GM19240 (cell line): ENCODE data around the gene CAPN9.

ENCODE experiments used
- DNase-seq: peaks from one replicate; pipeline ENCODE4 v3.0.0; 2011; ENCODE audit warnings: low spot score; ENCODE audit not compliant: insufficient read length

Gene CAPN9

DNA sequence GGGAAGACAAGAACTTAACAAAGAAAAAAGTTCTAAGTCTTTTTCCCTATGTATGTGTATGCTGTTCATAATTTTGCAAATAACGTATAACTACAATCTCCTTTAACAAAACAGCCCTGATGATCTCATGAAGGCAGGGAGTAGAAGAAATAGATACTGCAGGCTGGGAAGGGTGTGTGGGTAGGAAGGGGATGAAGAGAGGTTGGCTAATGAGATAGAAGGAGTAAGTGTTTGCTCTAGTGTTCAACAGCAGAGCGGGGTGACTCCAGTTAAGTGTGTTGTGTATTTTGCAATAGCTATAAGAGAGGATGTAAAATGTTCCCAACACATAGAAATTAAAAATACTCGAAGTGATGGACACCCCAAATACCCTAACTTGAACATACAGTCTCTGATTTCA is 101.0 kb downstream of the CAPN9 start:
- no peak for DNase-seq

DNA sequence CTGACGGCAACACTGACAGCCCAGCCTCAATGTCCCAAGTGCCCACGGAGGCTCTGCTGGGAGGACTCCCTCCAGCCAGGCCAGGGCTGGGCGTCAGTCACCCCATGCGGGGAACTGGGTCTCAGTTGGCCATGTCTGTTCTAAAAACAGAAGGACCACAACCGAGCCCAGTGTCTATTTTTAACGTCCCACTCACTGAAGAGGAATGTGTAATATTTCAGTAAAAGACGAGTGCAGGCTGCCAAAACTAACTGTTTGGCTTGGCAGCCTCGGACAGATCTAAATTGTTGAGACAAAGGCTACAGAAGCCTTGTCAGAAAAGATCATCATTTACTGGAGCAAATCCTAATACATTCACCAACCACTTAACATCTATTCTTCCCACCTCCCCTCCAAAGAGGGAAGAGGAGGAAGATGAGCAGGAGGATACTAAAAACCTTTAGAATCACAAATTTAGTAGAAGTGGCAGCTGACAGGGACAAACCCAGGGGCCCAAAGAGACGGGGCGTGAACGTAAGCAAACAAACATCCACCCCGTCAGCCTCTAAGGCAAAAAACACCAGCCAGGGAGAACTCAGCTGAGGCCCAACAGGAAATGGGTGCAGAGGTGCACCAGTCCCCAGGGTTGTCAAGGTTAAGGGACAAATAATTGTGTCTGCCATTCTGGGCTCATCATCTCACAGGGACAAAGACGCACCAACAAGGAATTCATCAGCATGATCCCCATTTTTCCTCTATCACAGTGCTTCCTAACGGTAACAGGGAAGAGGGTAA is 102.5 kb downstream of the CAPN9 start:
- no peak for DNase-seq

DNA sequence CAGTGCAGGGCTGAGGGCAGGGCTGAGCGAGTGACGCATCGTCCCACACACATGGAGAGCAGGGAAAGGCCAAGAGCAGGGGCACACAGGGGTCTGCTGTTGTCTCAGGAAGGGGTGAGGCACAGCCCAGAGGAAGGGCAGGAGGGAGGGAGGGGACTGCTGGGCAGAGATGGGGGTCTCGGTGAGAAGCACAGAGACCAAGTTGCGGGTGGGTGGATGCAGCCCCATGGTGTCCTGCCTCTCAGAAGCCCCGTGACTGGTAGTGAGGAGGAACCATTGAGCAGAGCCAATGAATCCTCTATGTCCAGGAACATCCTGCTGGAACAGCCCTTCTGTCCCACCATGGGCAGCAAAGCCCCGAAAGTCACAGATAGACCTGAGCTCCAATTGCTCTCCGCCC is 103.4 kb downstream of the CAPN9 start:
- no peak for DNase-seq

DNA sequence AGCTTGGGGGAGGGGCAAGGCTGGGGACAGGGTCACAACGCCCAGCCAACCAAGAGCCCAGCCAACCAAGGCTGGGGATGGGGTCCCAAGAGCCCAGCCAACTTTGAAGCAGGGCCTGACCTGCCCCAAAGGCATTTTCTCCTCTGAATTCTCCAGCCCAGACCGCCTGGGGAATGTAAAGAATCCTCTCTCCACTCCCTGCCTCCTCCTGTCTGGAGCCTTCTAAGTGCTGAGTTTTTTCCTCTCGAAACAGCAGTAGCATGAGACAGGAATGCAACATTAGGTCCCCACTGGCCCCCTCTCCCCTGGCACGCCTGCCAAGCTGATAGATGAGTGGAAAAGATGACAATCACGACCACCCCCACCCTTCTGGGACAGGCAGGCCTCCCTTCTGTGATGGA is 104.1 kb downstream of the CAPN9 start:
- DNase-seq = no peak
